Endothelial cell of umbilical vein (primary cell): ENCODE results near the gene GALNT10. TPM values are rescaled to one million over a fixed set of nuclear protein-coding genes. Genes with fewer than 3 reads are reported as not detected.

ENCODE experiments used
- BruUV-seq: library from RNA; stranded (reverse); fragments of 400-500 nt; replicated peaks from 2 replicates; lab custom pipeline; 2021; lab: Mats Ljungman, UMichigan
- CTCF ChIA-PET: fragments of 300-600, 350-600 bp; sonication (Branson Sonifier 250); formaldehyde crosslinking; loops from one replicate; lab custom pipeline; 2021; ENCODE audit warnings: antibody characterized with exemption, inconsistent platforms; lab: Charles Lee
- POLR2A ChIA-PET: fragments of 300-600, 350-600 bp; sonication (Branson Sonifier 250); formaldehyde crosslinking; loops from one replicate; lab custom pipeline; 2021; ENCODE audit warnings: antibody characterized with exemption, inconsistent platforms; lab: Charles Lee
- DNase-seq: peaks from one replicate; pipeline ENCODE4 v3.0.0-alpha.2; 2011; ENCODE audit warnings: low read depth, low spot score
- FAIRE-seq: peaks from 2 replicates; lab custom pipeline; 2011; peaks lifted over from hg19 to GRCh38; lab: Jason Lieb, UNC
- H2AFZ ChIP-seq: 2 replicates; pipeline ENCODE4 v1.6.0; 2012; ENCODE audit warnings: low read depth, low read length, control low read depth, inconsistent platforms
- H3K27ac ChIP-seq: 2 replicates; pipeline ENCODE4 v1.5.1; 2011; ENCODE audit warnings: low read depth, mild to moderate bottlenecking, control low read depth, low read length, moderate library complexity; ENCODE audit not compliant: insufficient read depth
- H3K27me3 ChIP-seq, 2 experiments: 2 replicates each; pipeline versions ENCODE4 v1.6.0 to v1.6.1; 2011; ENCODE audit warnings: low read length in 2 of 2, mixed read lengths in 1 of 2; ENCODE audit not compliant: control insufficient read depth in 2 of 2, insufficient read depth in 2 of 2
- H3K36me3 ChIP-seq, 2 experiments: 2 replicates in 1 of 2; 3 replicates in 1 of 2; pipeline ENCODE4 v1.5.1; 2011; ENCODE audit warnings: low read length in 2 of 2, mild to moderate bottlenecking in 1 of 2, moderate library complexity in 1 of 2; ENCODE audit not compliant: control insufficient read depth in 2 of 2, insufficient read depth in 2 of 2; ENCODE audit errors: extremely low read depth in 1 of 2
- H3K4me1 ChIP-seq: 3 replicates; pipeline ENCODE4 v1.5.1; 2011; ENCODE audit warnings: mild to moderate bottlenecking, low read length; ENCODE audit not compliant: control insufficient read depth, insufficient read depth; ENCODE audit errors: extremely low read depth
- H3K4me2 ChIP-seq: 2 replicates; pipeline ENCODE4 v1.6.1; 2011; ENCODE audit warnings: low read length, control low read depth, mixed read lengths; ENCODE audit not compliant: insufficient read depth
- H3K4me3 ChIP-seq, 3 experiments: fragments of 200-600 bp in 1 of 3; sonication (generic), shearing (Covaris generic) in 1 of 3; replicated peaks in 1 of 3; 2 replicates each; pipeline ENCODE4 v1.5.1; 2011 to 2016; ENCODE audit warnings: control low read depth in 3 of 3, low read length in 3 of 3, mild to moderate bottlenecking in 2 of 3, inconsistent platforms in 1 of 3, low read depth in 1 of 3, moderate library complexity in 1 of 3; ENCODE audit not compliant: insufficient read depth in 1 of 3
- H3K79me2 ChIP-seq: 2 replicates; pipeline ENCODE4 v1.6.0; 2012; ENCODE audit warnings: low read length, inconsistent platforms; ENCODE audit not compliant: control insufficient read depth, insufficient read depth
- H3K9ac ChIP-seq: replicated peaks from 2 replicates; pipeline ENCODE3; 2011; ENCODE audit warnings: low read length, control low read depth; ENCODE audit not compliant: insufficient read depth; ENCODE audit errors: extremely low read depth
- H3K9me1 ChIP-seq: replicated peaks from 3 replicates; pipeline ENCODE4 v1.6.0; 2011; ENCODE audit warnings: mild to moderate bottlenecking, low read length; ENCODE audit not compliant: control insufficient read depth, insufficient read depth; ENCODE audit errors: extremely low read depth
- H3K9me3 ChIP-seq: replicated peaks from 2 replicates; pipeline ENCODE4 v1.5.1; 2012; ENCODE audit warnings: low read length, inconsistent platforms; ENCODE audit not compliant: control insufficient read depth, insufficient read depth
- H4K20me1 ChIP-seq: replicated peaks from 2 replicates; pipeline ENCODE3; 2011; ENCODE audit warnings: mild to moderate bottlenecking, low read length; ENCODE audit not compliant: control insufficient read depth, insufficient read depth; ENCODE audit errors: extremely low read depth
- CTCF ChIP-seq, 2 donors: IDR thresholded peaks; 1 replicate in 1 of 2; 2 replicates in 1 of 2; pipeline ENCODE4 v1.5.1; 2011; ENCODE audit warnings: low read length in 2 of 2, mild to moderate bottlenecking in 2 of 2, moderate library complexity in 2 of 2, control low read depth in 1 of 2, inconsistent platforms in 1 of 2, low read depth in 1 of 2; ENCODE audit not compliant: insufficient read depth in 1 of 2; ENCODE audit errors: extremely low read depth in 1 of 2
- EZH2 ChIP-seq: IDR thresholded peaks from 2 replicates; pipeline ENCODE4 v1.6.1; 2012; ENCODE audit warnings: borderline replicate concordance, low read depth, mild to moderate bottlenecking, moderate library complexity, low read length, inconsistent platforms; ENCODE audit not compliant: severe bottlenecking
- FOS ChIP-seq: IDR thresholded peaks from 2 replicates; pipeline ENCODE4 v1.6.1; 2011; ENCODE audit warnings: mild to moderate bottlenecking, low read length, moderate library complexity, borderline replicate concordance; ENCODE audit not compliant: insufficient read depth
- GATA2 ChIP-seq: IDR thresholded peaks from 2 replicates; pipeline ENCODE4 v1.7.0; 2011; ENCODE audit warnings: low read depth, mild to moderate bottlenecking, moderate library complexity, mixed read lengths, low read length; ENCODE audit not compliant: insufficient read length, insufficient read depth
- JUN ChIP-seq: IDR thresholded peaks from 2 replicates; pipeline ENCODE4 v1.6.1; 2011; ENCODE audit warnings: borderline replicate concordance, low read depth; ENCODE audit not compliant: insufficient read length, insufficient read depth
- MYC ChIP-seq: IDR thresholded peaks from one replicate; pipeline ENCODE4 v1.6.1; 2011; ENCODE audit warnings: mild to moderate bottlenecking, low read depth, low read length
- POLR2A ChIP-seq: IDR thresholded peaks from 2 replicates; pipeline ENCODE4 v1.6.1; 2012; ENCODE audit warnings: low read depth, mild to moderate bottlenecking, control low read depth, low read length
- POLR2AphosphoS5 ChIP-seq: IDR thresholded peaks from 2 replicates; pipeline ENCODE4 v1.6.1; 2012; ENCODE audit warnings: low read depth, mild to moderate bottlenecking, control low read depth, low read length, moderate library complexity; ENCODE audit not compliant: insufficient read depth
- dilution Hi-C: fragments of 300-500 bp; cut with MboI; formaldehyde crosslinking; loops from one replicate; pipeline ENCODE4 v1.15.0; 2019; ENCODE audit warnings: low sequenced_read_pairs; ENCODE audit not compliant: extremely low pct_ligation_motif_present
- intact Hi-C: fragments of 100-400 bp; cut with micrococcal nuclease; formaldehyde crosslinking; loops from one replicate; pipeline ENCODE4 v1.10.0; 2022
- polyA plus RNA-seq, 4 experiments: library from polyadenylated mRNA; depleted of rRNA in 3 of 4; stranded (reverse) in 3 of 4; unstranded in 1 of 4; fragments of >200 nt; gene quantifications; 2 replicates each; pipeline versions ENCODE4 v1.2.1 to v1.2.3, GENCODE V29; 2011 to 2012; ENCODE audit warnings: missing spikeins in 1 of 4
- total RNA-seq: library from RNA; stranded (reverse); gene quantifications from 2 replicates; pipeline ENCODE4 v1.2.3, GENCODE V29; 2021
- TF ChIP-seq, protein P1 (sequence below): IDR thresholded peaks from 2 replicates; pipeline ENCODE4 v1.6.1; 2011; ENCODE audit not compliant: insufficient read depth, insufficient read length

The GALNT10 gene
- total and polyA plus RNA-seq, 2 donors (not counting 3 experiments of a cell fraction or from before 2014, with no cell fraction given): 70.2 to 77.6 TPM

- no peak overlapping the region for H2AFZ ChIP-seq
- no peaks in the 10 kb centered on the region for H3K36me3 ChIP-seq
- no peaks in the 10 kb centered on the region for H4K20me1 ChIP-seq
- no peak for TF ChIP-seq FOS
- no peak for TF ChIP-seq GATA2
- TF ChIP-seq, protein P1, sequence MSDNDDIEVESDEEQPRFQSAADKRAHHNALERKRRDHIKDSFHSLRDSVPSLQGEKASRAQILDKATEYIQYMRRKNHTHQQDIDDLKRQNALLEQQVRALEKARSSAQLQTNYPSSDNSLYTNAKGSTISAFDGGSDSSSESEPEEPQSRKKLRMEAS: no peak
- no peak for TF ChIP-seq MYC
- TF ChIP-seq POLR2A: no peak
- TF ChIP-seq CTCF (IDR thresholded peaks at IDR 0.05; ENCODE audit: extremely low read depth in 1 of 2, insufficient read depth in 1 of 2, low read depth in 1 of 2, low read length in 2 of 2): peak; percentile 90 to 91
- TF ChIP-seq JUN: no peak
- peak; percentile 36 for TF ChIP-seq EZH2
- no peak for TF ChIP-seq POLR2AphosphoS5
- no peaks in the 10 kb centered on the region for H3K9me3 ChIP-seq
- H3K9ac ChIP-seq: no peak overlapping the region
- DNase-seq (peak; percentile 56), FAIRE-seq (peak; percentile 63)
- H3K4me2 ChIP-seq: no peak overlapping the region
- no peaks in the 10 kb centered on the region for H3K9me1 ChIP-seq
- no peaks in the 10 kb centered on the region for H3K4me1 ChIP-seq
- no peak overlapping the region for H3K27ac ChIP-seq
- no TSS peak for BruUV-seq
- intact Hi-C loops: loop anchor here (1.0 kb wide), 3 partner anchors 142 to 396 kb away; no protein-coding TSS in a partner anchor
- no peaks in the 10 kb centered on the region for H3K79me2 ChIP-seq
- CTCF ChIA-PET: interaction anchor here (0.8 to 3.5 kb wide), 14 partner anchors 16 to 493 kb away, joined by 3 to 22 read pairs (median 8); no protein-coding TSS in a partner anchor
- H3K27me3 ChIP-seq: peaks cover 31 to 35% of the 10 kb centered on the region in 2 experiments
- POLR2A ChIA-PET: no interaction called here
- no peak overlapping the region for H3K4me3 ChIP-seq
- dilution Hi-C loops: no loop called here
Measured at GRCh38 chr5:154467655-154468354, 277.3 kb downstream of the GALNT10 start.
